Measurements from ENCODE around the gene GALNT10. TPM values are rescaled to one million over a fixed set of nuclear protein-coding genes. Genes with fewer than 3 reads are reported as not detected.

Gene GALNT10
- total RNA-seq, 1 donor from 2014 or later, result 96.1 TPM

- Mint-ChIP-seq H3K27me3 (ENCODE audit: low read depth, unreplicated experiment) (no peaks in the 10 kb centered on the region), H3K27ac (ENCODE audit: unreplicated experiment) (no peak overlapping the region), H3K36me3 (ENCODE audit: low read depth, unreplicated experiment) (peaks cover 16% of the 10 kb centered on the region), H3K9me3 (ENCODE audit: unreplicated experiment) (no peaks in the 10 kb centered on the region), H3K4me1 (ENCODE audit: low read depth, unreplicated experiment) (peaks cover 10% of the 10 kb centered on the region), H3K4me3 (ENCODE audit: unreplicated experiment) (no peak overlapping the region)
- Histone ChIP-seq H3K79me2 (ENCODE audit: insufficient read depth, low read length) (peaks cover 4% of the 10 kb centered on the region), H3K27ac (ENCODE audit: low read depth, low read length) (no peak overlapping the region), H3K27me3 (ENCODE audit: insufficient read depth, low read length) (no peaks in the 10 kb centered on the region), H3K4me3 (ENCODE audit: insufficient read depth, low read depth, low read length) (no peak overlapping the region), H3K4me2 (ENCODE audit: low read length) (no peak overlapping the region), H4K20me1 (ENCODE audit: insufficient read depth, low read length) (peaks cover 16% of the 10 kb centered on the region), H2AFZ (ENCODE audit: low read depth, low read length) (no peak overlapping the region), H3K9ac (ENCODE audit: low read length) (no peak overlapping the region), H3K9me3 (ENCODE audit: insufficient read depth, low read depth, low read length) (no peaks in the 10 kb centered on the region), H3K4me1 (ENCODE audit: insufficient read depth, low read length) (peaks cover 3% of the 10 kb centered on the region), H3K36me3 (ENCODE audit: insufficient read depth, low read length) (peaks cover 4% of the 10 kb centered on the region)
- TF ChIP-seq EZH2 (IDR thresholded peaks at IDR 0.05; ENCODE audit: insufficient read depth, low read length) (no peak), CTCF (IDR thresholded peaks at IDR 0.05; ENCODE audit: insufficient read depth, low read depth, low read length) (no peak)
- no peak for DNase-seq (ENCODE audit: low read depth)
- FAIRE-seq, result no peak
These were observed 154.9 kb downstream of the GALNT10 start for GRCh38 chr5:154345255-154345952.

DNA sequence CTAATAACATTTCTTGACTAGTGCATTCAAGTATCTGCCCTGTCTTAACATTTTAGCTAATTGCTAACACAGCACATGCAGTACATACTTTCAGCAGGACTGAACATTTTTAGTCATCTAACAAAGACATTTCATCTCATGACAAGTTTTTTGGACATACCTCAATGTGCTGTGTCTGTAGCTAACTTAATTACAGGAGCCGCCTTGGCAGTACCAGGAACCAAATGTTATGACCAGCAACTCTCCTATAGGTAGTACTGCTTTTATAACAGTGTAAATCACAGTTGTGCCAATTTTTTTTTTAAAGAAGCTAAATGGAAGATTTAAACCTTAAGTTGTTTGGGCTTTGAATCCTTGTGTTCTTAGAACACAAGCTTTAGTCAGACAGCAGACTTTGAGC is 155.9 kb downstream of the GALNT10 start:
- FAIRE-seq (no peak), DNase-seq (ENCODE audit: low read depth) (no peak)
- no peak overlapping the region for H3K9ac ChIP-seq (ENCODE audit: low read length)
- H3K27ac Mint-ChIP-seq (ENCODE audit: unreplicated experiment), result no peak overlapping the region
- no peaks in the 10 kb centered on the region for H3K27me3 Mint-ChIP-seq (ENCODE audit: low read depth, unreplicated experiment)
- H3K79me2 ChIP-seq (ENCODE audit: insufficient read depth, low read length), result peaks cover 8% of the 10 kb centered on the region
- no peak for TF ChIP-seq CTCF (IDR thresholded peaks at IDR 0.05; ENCODE audit: insufficient read depth, low read depth, low read length)
- TF ChIP-seq EZH2 (IDR thresholded peaks at IDR 0.05; ENCODE audit: insufficient read depth, low read length), result no peak
- H3K27me3 ChIP-seq (ENCODE audit: insufficient read depth, low read length), result no peaks in the 10 kb centered on the region
- H3K9me3 ChIP-seq (ENCODE audit: insufficient read depth, low read depth, low read length), result no peaks in the 10 kb centered on the region
- no peak overlapping the region for H3K27ac ChIP-seq (ENCODE audit: low read depth, low read length)
- no peak overlapping the region for H3K4me2 ChIP-seq (ENCODE audit: low read length)
- no peak overlapping the region for H3K4me3 Mint-ChIP-seq (ENCODE audit: unreplicated experiment)
- H4K20me1 ChIP-seq (ENCODE audit: insufficient read depth, low read length), result peaks cover 16% of the 10 kb centered on the region
- H2AFZ ChIP-seq (ENCODE audit: low read depth, low read length), result no peak overlapping the region
- H3K4me1 ChIP-seq (ENCODE audit: insufficient read depth, low read length), result peaks cover 3% of the 10 kb centered on the region
- peaks cover 4% of the 10 kb centered on the region for H3K36me3 ChIP-seq (ENCODE audit: insufficient read depth, low read length)
- no peaks in the 10 kb centered on the region for H3K9me3 Mint-ChIP-seq (ENCODE audit: unreplicated experiment)
- peaks cover 12% of the 10 kb centered on the region for H3K4me1 Mint-ChIP-seq (ENCODE audit: low read depth, unreplicated experiment)
- H3K4me3 ChIP-seq (ENCODE audit: insufficient read depth, low read depth, low read length), result no peak overlapping the region
- H3K36me3 Mint-ChIP-seq (ENCODE audit: low read depth, unreplicated experiment), result peaks cover 16% of the 10 kb centered on the region

DNA sequence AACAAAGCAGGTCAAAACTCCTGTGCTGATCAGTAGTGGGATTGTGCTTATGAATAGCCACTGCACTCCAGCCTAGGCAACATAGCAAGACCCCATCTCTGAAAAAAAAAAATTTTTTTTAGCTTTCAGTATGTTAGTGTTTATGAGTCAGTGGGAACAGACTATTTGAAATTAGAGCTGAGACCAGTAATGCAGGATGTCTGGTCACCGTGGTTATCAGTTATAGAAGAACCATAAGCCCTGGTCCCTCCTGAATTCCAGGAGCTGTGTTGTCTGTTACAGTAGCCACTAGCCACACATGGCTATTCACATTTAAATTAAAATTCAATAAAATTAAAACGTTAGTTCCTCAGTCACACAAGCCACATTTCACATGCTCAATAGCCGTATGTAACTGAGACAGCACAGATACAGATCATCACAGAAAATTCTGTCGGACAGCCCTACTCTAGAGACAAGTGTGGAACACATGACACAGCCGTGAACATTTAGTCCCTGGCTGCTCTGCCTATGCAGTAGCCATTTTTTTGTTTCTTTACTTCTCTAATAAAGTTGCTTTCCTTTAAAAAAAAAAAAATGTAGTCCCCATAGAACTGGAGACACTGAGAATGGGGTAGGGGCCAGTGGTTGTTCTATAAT is 159.2 kb downstream of the GALNT10 start:
- Histone ChIP-seq H3K4me2 (ENCODE audit: low read length) (no peak overlapping the region), H3K36me3 (ENCODE audit: insufficient read depth, low read length) (peaks cover under 1% of the 10 kb centered on the region), H3K27ac (ENCODE audit: low read depth, low read length) (no peak overlapping the region), H3K79me2 (ENCODE audit: insufficient read depth, low read length) (peaks cover 6% of the 10 kb centered on the region), H3K9me3 (ENCODE audit: insufficient read depth, low read depth, low read length) (no peaks in the 10 kb centered on the region), H3K9ac (ENCODE audit: low read length) (no peak overlapping the region), H3K4me3 (ENCODE audit: insufficient read depth, low read depth, low read length) (no peak overlapping the region), H2AFZ (ENCODE audit: low read depth, low read length) (no peak overlapping the region), H3K27me3 (ENCODE audit: insufficient read depth, low read length) (no peaks in the 10 kb centered on the region), H3K4me1 (ENCODE audit: insufficient read depth, low read length) (peaks cover 6% of the 10 kb centered on the region), H4K20me1 (ENCODE audit: insufficient read depth, low read length) (peaks cover 12% of the 10 kb centered on the region)
- DNase-seq (ENCODE audit: low read depth) (no peak), FAIRE-seq (no peak)
- Mint-ChIP-seq H3K4me3 (ENCODE audit: unreplicated experiment) (peak overlapping the region; percentile 22), H3K27me3 (ENCODE audit: low read depth, unreplicated experiment) (no peaks in the 10 kb centered on the region), H3K4me1 (ENCODE audit: low read depth, unreplicated experiment) (peaks cover 17% of the 10 kb centered on the region), H3K36me3 (ENCODE audit: low read depth, unreplicated experiment) (peaks cover 1% of the 10 kb centered on the region), H3K9me3 (ENCODE audit: unreplicated experiment) (no peaks in the 10 kb centered on the region), H3K27ac (ENCODE audit: unreplicated experiment) (peak overlapping the region; percentile 58)
- TF ChIP-seq EZH2 (IDR thresholded peaks at IDR 0.05; ENCODE audit: insufficient read depth, low read length), result no peak
